Stimulated activated naive CD8-positive, alpha-beta T cell treated with anti-CD3 and anti-CD28 coated beads, Interleukin-15, Interleukin-2, amounts not matched to agents 100 ng/mL and 50 ng/mL, for 24 hours (primary cell): ENCODE measurements around the gene ECSIT.

ENCODE experiments used
- H3K27ac Mint-ChIP-seq: one replicate; pipeline ENCODE4 v1.8.0; 2021; ENCODE audit warnings: mild to moderate bottlenecking, mixed read lengths
- H3K27me3 Mint-ChIP-seq: one replicate; pipeline ENCODE4 v1.8.0; 2021; ENCODE audit warnings: mixed read lengths
- H3K36me3 Mint-ChIP-seq: one replicate; pipeline ENCODE4 v1.8.0; 2021; ENCODE audit warnings: low read depth, mixed read lengths
- H3K4me1 Mint-ChIP-seq: one replicate; pipeline ENCODE4 v1.8.0; 2021; ENCODE audit warnings: low read depth, mixed read lengths
- H3K4me3 Mint-ChIP-seq: one replicate; pipeline ENCODE4 v1.8.0; 2021; ENCODE audit warnings: mild to moderate bottlenecking, mixed read lengths
- H3K9me3 Mint-ChIP-seq: one replicate; pipeline ENCODE4 v1.8.0; 2021; ENCODE audit warnings: mixed read lengths

The ECSIT gene

GRCh38 chr19:11458236-11458900 is 70.6 kb downstream of the ECSIT start:
- Mint-ChIP-seq H3K4me3 (no peak overlapping the region), H3K27me3 (peaks cover 10% of the 10 kb centered on the region), H3K9me3 (no peaks in the 10 kb centered on the region), H3K4me1 (no peaks in the 10 kb centered on the region), H3K36me3 (no peaks in the 10 kb centered on the region), H3K27ac (no peak overlapping the region)

GRCh38 chr19:11457831-11458230 is 71.1 kb downstream of the ECSIT start:
- Mint-ChIP-seq H3K4me3 (no peak overlapping the region), H3K27me3 (peaks cover 10% of the 10 kb centered on the region), H3K27ac (no peak overlapping the region), H3K36me3 (no peaks in the 10 kb centered on the region), H3K4me1 (no peaks in the 10 kb centered on the region), H3K9me3 (no peaks in the 10 kb centered on the region)

DNA sequence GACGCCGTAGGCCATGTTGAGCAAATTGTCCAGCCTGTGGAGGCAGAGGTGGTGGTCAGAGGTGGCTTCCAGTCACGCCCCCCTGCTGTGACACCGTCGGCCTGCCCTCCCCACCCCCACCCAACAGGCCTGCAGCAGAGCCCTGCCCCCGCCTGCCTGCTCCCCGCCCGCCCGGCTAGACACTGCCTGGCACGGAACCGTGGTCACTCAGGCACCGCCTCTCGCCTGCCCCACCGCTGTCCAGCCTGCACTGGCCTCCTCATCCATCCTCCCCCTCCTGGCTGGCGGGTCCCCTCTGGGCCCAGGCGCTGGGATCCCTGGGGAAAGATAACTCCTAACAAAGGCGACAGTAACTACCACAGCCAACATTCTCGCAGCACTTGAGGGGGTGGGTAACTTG is 71.8 kb downstream of the ECSIT start:
- Mint-ChIP-seq H3K9me3 (no peaks in the 10 kb centered on the region), H3K27ac (no peak overlapping the region), H3K4me1 (no peaks in the 10 kb centered on the region), H3K4me3 (no peak overlapping the region), H3K36me3 (no peaks in the 10 kb centered on the region), H3K27me3 (peaks cover 10% of the 10 kb centered on the region)

DNA sequence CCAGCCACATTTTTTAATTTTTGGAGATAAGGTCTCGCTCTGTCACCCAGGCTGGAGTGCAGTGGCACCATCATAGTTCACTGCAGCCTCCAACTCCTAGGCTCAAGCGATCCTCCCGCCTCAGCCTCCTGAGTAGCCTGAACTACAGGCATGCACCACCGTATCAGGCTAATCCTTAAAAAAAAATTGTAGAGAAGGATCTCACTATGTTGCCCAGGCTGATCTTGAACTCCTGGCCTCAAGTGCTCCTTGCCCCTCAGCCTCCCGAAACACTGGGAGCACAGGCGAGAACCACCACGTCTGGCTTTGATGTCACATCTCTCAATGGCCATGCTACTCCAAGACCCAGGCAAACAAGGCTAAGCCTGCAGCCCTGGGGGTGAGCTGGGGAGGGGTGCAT is 72.3 kb downstream of the ECSIT start:
- no peak overlapping the region for H3K4me3 Mint-ChIP-seq
- H3K9me3 Mint-ChIP-seq, result no peaks in the 10 kb centered on the region
- H3K27ac Mint-ChIP-seq, result no peak overlapping the region
- H3K27me3 Mint-ChIP-seq, result peaks cover 10% of the 10 kb centered on the region
- no peaks in the 10 kb centered on the region for H3K4me1 Mint-ChIP-seq
- H3K36me3 Mint-ChIP-seq, result no peaks in the 10 kb centered on the region
